ENCODE data around the gene DACT3.
"Not testable (repeated sequence)": the region's sequence is repeated elsewhere in the genome, so short reads cannot be mapped to it uniquely, and the experiment has no call there.

DACT3 gene

GRCh38 chr19:46633130-46633529 lies 27.9 kb downstream of the DACT3 start:
- DNase-seq = no peak

- no peak for DNase-seq
These were observed 29.5 kb downstream of the DACT3 start for GRCh38 chr19:46631481-46631880.

- DNase-seq = no peak
These were observed 30.3 kb downstream of the DACT3 start for GRCh38 chr19:46630586-46631205.

GRCh38 chr19:46629546-46630025 lies 31.4 kb downstream of the DACT3 start:
- no peak for DNase-seq

- DNase-seq = not testable (repeated sequence)
These were observed 32.0 kb downstream of the DACT3 start for GRCh38 chr19:46628970-46629369.

- no peak for DNase-seq
These were observed 34.5 kb downstream of the DACT3 start for GRCh38 chr19:46626446-46626845.

- DNase-seq = no peak
These were observed 35.3 kb downstream of the DACT3 start for GRCh38 chr19:46625731-46626130.

GRCh38 chr19:46624958-46625661 lies 35.9 kb downstream of the DACT3 start, which contains the start of gene PTGIR:
Gene PTGIR (minus strand): TSS chr19:46625089. CDS start chr19:46624225, 864 bp downstream.
- peak; percentile 56 for DNase-seq

GRCh38 chr19:46623915-46624502 lies 37.0 kb downstream of the DACT3 start:
- DNase-seq = no peak

- no peak for DNase-seq
These were observed 38.9 kb downstream of the DACT3 start for GRCh38 chr19:46622118-46622446.

GRCh38 chr19:46621191-46622117 lies 39.5 kb downstream of the DACT3 start:
- DNase-seq = no peak

- no peak for DNase-seq
These were observed 40.3 kb downstream of the DACT3 start for GRCh38 chr19:46620716-46621115.

- no peak for DNase-seq
These were observed 40.7 kb downstream of the DACT3 start for GRCh38 chr19:46620267-46620666.

GRCh38 chr19:46618670-46619231 lies 42.2 kb downstream of the DACT3 start:
- peak; percentile 85 for DNase-seq

GRCh38 chr19:46617601-46618000 lies 43.4 kb downstream of the DACT3 start:
- DNase-seq = peak; percentile 65

- DNase-seq = peak; percentile 64
These were observed 44.2 kb downstream of the DACT3 start for GRCh38 chr19:46616631-46617322.

- peak; percentile 3 for DNase-seq
These were observed 45.0 kb downstream of the DACT3 start for GRCh38 chr19:46615966-46616365.

GRCh38 chr19:46614114-46614722 lies 46.8 kb downstream of the DACT3 start:
- peak; percentile 78 for DNase-seq

GRCh38 chr19:46613525-46613924 lies 47.5 kb downstream of the DACT3 start:
- DNase-seq = peak; percentile 14

- DNase-seq = peak; percentile 7
These were observed 49.2 kb downstream of the DACT3 start for GRCh38 chr19:46611776-46612175.
